RWPE1 (cell line): ENCODE results near the gene KLHL2.
"Not testable (repeated sequence)": the region's sequence is repeated elsewhere in the genome, so short reads cannot be mapped to it uniquely, and the experiment has no call there.

Source experiments
- CTCF ChIA-PET: fragments of 350-600 bp; sonication (Branson Sonifier 250); formaldehyde crosslinking; extraction: SDS; loops from one replicate; lab custom pipeline; 2021; lab: Yijun Ruan, JAX
- POLR2A ChIA-PET: fragments of 400-600 bp; formaldehyde crosslinking; extraction: SDS; loops from one replicate; lab custom pipeline; 2020; ENCODE audit warnings: antibody characterized with exemption; ENCODE audit not compliant: low non-redundant PET; lab: Yijun Ruan, JAX
- DNase-seq: peaks from one replicate; pipeline ENCODE4 v3.0.0; 2012; ENCODE audit warnings: low spot score
- H3K27ac ChIP-seq: fragments of 450-650 bp; 2 replicates; pipeline ENCODE4 v1.5.1; 2017
- CTCF ChIP-seq: fragments of 450-650 bp; conservative IDR thresholded peaks from 2 replicates; pipeline ENCODE4 v1.5.1; 2017; ENCODE audit warnings: low read depth, mild to moderate bottlenecking

Gene KLHL2

GRCh38 chr4:165208221-165208652 lies 876 bp downstream of the KLHL2 start:
- DNase-seq = no peak
- no peak for TF ChIP-seq CTCF
- POLR2A ChIA-PET = no interaction called here
- CTCF ChIA-PET = interaction anchor here (0.7 to 1.6 kb wide), 2 partner anchors 77 to 126 kb away, joined by 7 read pairs; no protein-coding TSS in a partner anchor
- peak overlapping the region; percentile 79 for H3K27ac ChIP-seq

GRCh38 chr4:165208741-165209388 lies 1.5 kb downstream of the KLHL2 start:
- no peak for TF ChIP-seq CTCF
- H3K27ac ChIP-seq = no peak overlapping the region
- DNase-seq = no peak
- ChIA-PET CTCF (interaction anchor here (0.7 to 1.6 kb wide), 3 partner anchors 77 to 125 kb away, joined by 3 to 7 read pairs (median 7); no protein-coding TSS in a partner anchor), POLR2A (no interaction called here)

GRCh38 chr4:165209796-165210195 lies 2.4 kb downstream of the KLHL2 start:
- ChIA-PET POLR2A (no interaction called here), CTCF (interaction anchor here (0.5 to 0.9 kb wide), 2 partner anchors 80 to 96 kb away, joined by 3 to 8 read pairs; no protein-coding TSS in a partner anchor)
- DNase-seq = no peak
- H3K27ac ChIP-seq = no peak overlapping the region
- no peak for TF ChIP-seq CTCF

- no peak overlapping the region for H3K27ac ChIP-seq
- POLR2A ChIA-PET = no interaction called here
- CTCF ChIA-PET = no interaction called here
- DNase-seq = no peak
- no peak for TF ChIP-seq CTCF
These were observed 3.2 kb downstream of the KLHL2 start for GRCh38 chr4:165210566-165210965.

- POLR2A ChIA-PET, DNase-seq, H3K27ac ChIP-seq: not testable (repeated sequence)
- CTCF ChIA-PET = interaction anchor here (0.6 kb wide), 1 partner anchor 124 kb away, joined by 4 read pairs; no protein-coding TSS in a partner anchor
These were observed 5.3 kb downstream of the KLHL2 start for GRCh38 chr4:165212647-165213046.

GRCh38 chr4:165213404-165213803 lies 6.0 kb downstream of the KLHL2 start:
- CTCF ChIA-PET, DNase-seq, H3K27ac ChIP-seq, POLR2A ChIA-PET: not testable (repeated sequence)

- CTCF ChIA-PET = interaction anchor here (0.6 kb wide), 1 partner anchor 23 kb away, joined by 6 read pairs; no protein-coding TSS in a partner anchor
- POLR2A ChIA-PET, DNase-seq, H3K27ac ChIP-seq: not testable (repeated sequence)
These were observed 6.8 kb downstream of the KLHL2 start for GRCh38 chr4:165213991-165214709.

- POLR2A ChIA-PET, H3K27ac ChIP-seq, DNase-seq: not testable (repeated sequence)
- CTCF ChIA-PET = interaction anchor here (0.8 kb wide), 1 partner anchor 78 kb away, joined by 3 read pairs; no protein-coding TSS in a partner anchor
These were observed 7.8 kb downstream of the KLHL2 start for GRCh38 chr4:165215034-165215751.

GRCh38 chr4:165215761-165216487 lies 8.6 kb downstream of the KLHL2 start:
- CTCF ChIA-PET, H3K27ac ChIP-seq, DNase-seq, POLR2A ChIA-PET: not testable (repeated sequence)
